GM21619 (cell line): ENCODE results near the gene AFF1.

Experiments used
- ATAC-seq: cut with Tn5 transposase; IDR thresholded peaks from one replicate; pipeline ENCODE4 v1.9.1; 2021; ENCODE audit not compliant: unreplicated experiment

The AFF1 gene

GRCh38 chr4:86950831-86951525 lies 16.2 kb downstream of the AFF1 start:
- ATAC-seq, result no peak

GRCh38 chr4:86955888-86956451 lies 21.2 kb downstream of the AFF1 start:
- ATAC-seq, result no peak

- ATAC-seq, result peak; percentile 44
Observed at GRCh38 chr4:86957215-86957614, 22.4 kb downstream of the AFF1 start.

GRCh38 chr4:86959588-86960500 lies 25.0 kb downstream of the AFF1 start:
- ATAC-seq, result no peak

- ATAC-seq, result no peak
Observed at GRCh38 chr4:86960557-86960961, 25.7 kb downstream of the AFF1 start.

- ATAC-seq, result no peak
Observed at GRCh38 chr4:86961116-86961515, 26.3 kb downstream of the AFF1 start.

- ATAC-seq, result peak; percentile 85
Observed at GRCh38 chr4:86961605-86962295, 26.9 kb downstream of the AFF1 start.

- ATAC-seq, result no peak
Observed at GRCh38 chr4:86963697-86964096, 28.9 kb downstream of the AFF1 start.

- ATAC-seq, result peak; percentile 44
Observed at GRCh38 chr4:86965019-86965976, 30.5 kb downstream of the AFF1 start.

GRCh38 chr4:86967073-86967472 lies 32.3 kb downstream of the AFF1 start:
- ATAC-seq, result no peak

GRCh38 chr4:86967798-86968197 lies 33.0 kb downstream of the AFF1 start:
- ATAC-seq, result no peak

- no peak for ATAC-seq
Observed at GRCh38 chr4:86968547-86968946, 33.7 kb downstream of the AFF1 start.

GRCh38 chr4:86970447-86971354 lies 35.9 kb downstream of the AFF1 start:
- no peak for ATAC-seq

- ATAC-seq, result no peak
Observed at GRCh38 chr4:86971355-86971683, 36.5 kb downstream of the AFF1 start.

- no peak for ATAC-seq
Observed at GRCh38 chr4:86972997-86973396, 38.2 kb downstream of the AFF1 start.

GRCh38 chr4:86973668-86974067 lies 38.9 kb downstream of the AFF1 start:
- no peak for ATAC-seq

GRCh38 chr4:86974551-86974994 lies 39.8 kb downstream of the AFF1 start:
- ATAC-seq, result no peak

GRCh38 chr4:86975927-86976326 lies 41.1 kb downstream of the AFF1 start:
- no peak for ATAC-seq

GRCh38 chr4:86976801-86977485 lies 42.1 kb downstream of the AFF1 start:
- no peak for ATAC-seq
